A549 (cell line): ENCODE data around the gene BLOC1S4.

Source experiments
- CBX8 ChIP-seq: fragments of 200-600 bp; sonication (generic); IDR thresholded peaks from 2 replicates; pipeline ENCODE4 v1.6.1; 2016
- CEBPB ChIP-seq, 2 experiments: fragments of >200 bp in 1 of 2; sonication (Bioruptor Twin) in 1 of 2; formaldehyde crosslinking in 1 of 2; IDR thresholded peaks; 2 replicates each; pipeline ENCODE4 v1.6.1; 2012 to 2016
- CTCF ChIP-seq: fragments of >200 bp; sonication (Bioruptor Twin); formaldehyde crosslinking; IDR thresholded peaks from 3 replicates; pipeline ENCODE4 v1.5.1; 2016
- EP300 ChIP-seq, 2 experiments: fragments of >200 bp; sonication (Bioruptor Twin); formaldehyde crosslinking; IDR thresholded peaks; 2 replicates in 1 of 2; 3 replicates in 1 of 2; pipeline ENCODE4 v1.6.1; 2016 to 2017
- ESRRA ChIP-seq: fragments of 150-350 bp; IDR thresholded peaks from 2 replicates; pipeline ENCODE4 v1.6.1; 2014; ENCODE audit warnings: mild to moderate bottlenecking, low read length, borderline replicate concordance
- KDM5A ChIP-seq: fragments of 200-600 bp; sonication (generic); IDR thresholded peaks from 2 replicates; pipeline ENCODE4 v1.6.1; 2016; ENCODE audit warnings: antibody characterized with exemption, mild to moderate bottlenecking
- NPAS2 ChIP-seq: fragments of 250-450 bp; sonication (Bioruptor Pico); IDR thresholded peaks from 2 replicates; pipeline ENCODE4 v1.8.0; 2022; ENCODE audit warnings: mild to moderate bottlenecking, moderate library complexity, borderline replicate concordance
- NR3C1 ChIP-seq: fragments of >200 bp; sonication (Bioruptor Twin); formaldehyde crosslinking; IDR thresholded peaks from 3 replicates; pipeline ENCODE4 v1.6.1; 2017
- POLR2A ChIP-seq: IDR thresholded peaks from 2 replicates; pipeline ENCODE4 v1.6.1; 2012; ENCODE audit warnings: mild to moderate bottlenecking, low read length
- REST ChIP-seq: fragments of 200-600 bp; sonication (generic); IDR thresholded peaks from 2 replicates; pipeline ENCODE4 v1.6.1; 2016; ENCODE audit warnings: antibody characterized with exemption, mild to moderate bottlenecking, moderate library complexity
- RFX5 ChIP-seq: fragments of 450-650 bp; IDR thresholded peaks from 2 replicates; pipeline ENCODE4 v1.7.1; 2014; ENCODE audit warnings: antibody characterized with exemption, mild to moderate bottlenecking, moderate library complexity
- TP53 ChIP-seq: fragments of 250-450 bp; sonication (Bioruptor Pico); IDR thresholded peaks from 2 replicates; pipeline ENCODE4 v1.5.0; 2021; ENCODE audit warnings: mild to moderate bottlenecking, moderate library complexity

GRCh38 chr4:6724421-6725111 lies 8.6 kb downstream of the BLOC1S4 start:
- no peak for TF ChIP-seq KDM5A
- no peak for TF ChIP-seq EP300 (IDR thresholded peaks at IDR 0.05)
- no peak for TF ChIP-seq CTCF
- TF ChIP-seq ESRRA, result no peak
- no peak for TF ChIP-seq CEBPB (IDR thresholded peaks at IDR 0.05)
- TF ChIP-seq CBX8, result no peak
- TF ChIP-seq POLR2A, result no peak
- no peak for TF ChIP-seq NR3C1
- no peak for TF ChIP-seq RFX5
- no peak for TF ChIP-seq REST
- TF ChIP-seq TP53 (CRISPR knock-in tag), result no peak
- no peak for TF ChIP-seq NPAS2
